ENCODE data around the gene CFLAR.
"Not testable (repeated sequence)": the region's sequence is repeated elsewhere in the genome, so short reads cannot be mapped to it uniquely, and the experiment has no call there.

Gene CFLAR

GRCh38 chr2:201116115-201116958, at the start of gene CFLAR:
Gene CFLAR (plus strand): TSS chr2:201116164. CDS start chr2:201129866, 13,702 bp downstream.
- no peak for DNase-seq

GRCh38 chr2:201070948-201071478, 45.0 kb upstream of the CFLAR start:
- DNase-seq = peak in 1 of 2 experiments; percentile 6

GRCh38 chr2:201071479-201072200, 44.3 kb upstream of the CFLAR start, which contains the start of the genes HYCC2 and NDUFB3:
Gene HYCC2 (minus strand): TSS chr2:201071671. CDS start chr2:201024009, 47,662 bp downstream.
Gene NDUFB3 (plus strand): TSS chr2:201072001. CDS start chr2:201078883, 6,882 bp downstream.
- peak; percentile 92 to 93 for DNase-seq

- DNase-seq = no peak
Measured at GRCh38 chr2:201072201-201072530, 43.8 kb upstream of the CFLAR start.

- DNase-seq = no peak
Measured at GRCh38 chr2:201073071-201073470, 42.9 kb upstream of the CFLAR start.

- DNase-seq = no peak
Measured at GRCh38 chr2:201074996-201075395, 41.0 kb upstream of the CFLAR start.

GRCh38 chr2:201084863-201085262, 31.1 kb upstream of the CFLAR start:
- DNase-seq = no peak

GRCh38 chr2:201090574-201090973, 25.4 kb upstream of the CFLAR start:
- DNase-seq = no peak

- no peak for DNase-seq
Measured at GRCh38 chr2:201093573-201093972, 22.4 kb upstream of the CFLAR start.

- DNase-seq = no peak
Measured at GRCh38 chr2:201100497-201100896, 15.5 kb upstream of the CFLAR start.

GRCh38 chr2:201105759-201106158, 10.2 kb upstream of the CFLAR start:
- no peak for DNase-seq

- no peak for DNase-seq
Measured at GRCh38 chr2:201107624-201108023, 8.3 kb upstream of the CFLAR start.

- no peak for DNase-seq
Measured at GRCh38 chr2:201108341-201108740, 7.6 kb upstream of the CFLAR start.

- DNase-seq = no peak
Measured at GRCh38 chr2:201109186-201109585, 6.8 kb upstream of the CFLAR start.

GRCh38 chr2:201110615-201111014, 5.3 kb upstream of the CFLAR start:
- no peak for DNase-seq

- no peak for DNase-seq
Measured at GRCh38 chr2:201111096-201111495, 4.9 kb upstream of the CFLAR start.

GRCh38 chr2:201114350-201114749, 1.6 kb upstream of the CFLAR start:
- DNase-seq = no peak

- no peak for DNase-seq
Measured at GRCh38 chr2:201114846-201115245, 1.1 kb upstream of the CFLAR start.

GRCh38 chr2:201116959-201117734, 1.2 kb downstream of the CFLAR start:
- peak; percentile 19 to 48 for DNase-seq

- DNase-seq = not testable (repeated sequence)
Measured at GRCh38 chr2:201117735-201118094, 1.8 kb downstream of the CFLAR start.

- DNase-seq = peak; percentile 71 to 90
Measured at GRCh38 chr2:201118121-201118960, 2.4 kb downstream of the CFLAR start.

Measured in NCI-H446 (cell line).